Astrocyte of the spinal cord (primary cell): ENCODE measurements around the gene GNL2.

Source experiments
- DNase-seq: peaks from one replicate; pipeline ENCODE4 v3.0.0; 2011; ENCODE audit warnings: low read depth, low spot score
- H3K4me3 ChIP-seq: 2 replicates; pipeline ENCODE4 v1.5.1; 2011; ENCODE audit warnings: low read depth, mild to moderate bottlenecking, low read length, moderate library complexity
- CTCF ChIP-seq: IDR thresholded peaks from 2 replicates; pipeline ENCODE4 v1.5.1; 2012; ENCODE audit warnings: low read depth, mild to moderate bottlenecking, low read length, inconsistent platforms
- in situ Hi-C: cut with HindIII; loops from 2 replicates; pipeline ENCODE4 v1.10.0; 2017; ENCODE audit warnings: low sequenced_read_pairs

GNL2 gene

GRCh38 chr1:37622131-37622530, 26.4 kb upstream of the GNL2 start:
- in situ Hi-C loops, result no loop called here

DNA sequence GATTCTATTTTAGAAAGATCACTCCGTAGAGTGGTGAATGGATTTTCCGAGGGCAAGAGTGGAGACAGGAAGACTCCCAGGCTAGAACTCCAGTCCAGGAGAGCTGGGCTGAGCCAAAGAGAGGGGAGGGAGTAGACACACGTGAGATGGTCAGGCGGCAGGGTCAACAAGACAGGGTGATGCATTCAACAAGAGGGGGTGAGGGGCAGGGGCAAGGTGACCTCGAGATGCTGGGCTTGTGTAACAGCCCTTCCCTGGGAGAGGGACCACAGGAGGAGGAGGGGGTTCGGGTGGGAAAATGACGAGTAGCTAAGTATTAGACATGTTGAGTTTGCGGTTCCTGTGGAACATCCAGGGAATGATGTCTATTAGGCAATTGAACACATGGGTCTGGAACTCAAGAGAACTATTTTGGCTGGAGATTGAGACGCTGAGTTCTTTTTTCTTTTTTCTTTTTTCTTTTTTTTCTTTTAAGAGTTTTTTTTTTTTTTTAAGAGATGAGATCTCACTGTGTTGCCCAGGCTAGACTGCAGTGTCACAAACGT, 25.7 kb upstream of the GNL2 start:
- TF ChIP-seq CTCF, result no peak
- in situ Hi-C loops, result no loop called here
- H3K4me3 ChIP-seq, result no peak overlapping the region
- DNase-seq, result no peak

More at GRCh38 chr1:37622131-37622530, 26.4 kb upstream of the GNL2 start:
- DNase-seq, result no peak
- no peak overlapping the region for H3K4me3 ChIP-seq
- no peak for TF ChIP-seq CTCF

DNA sequence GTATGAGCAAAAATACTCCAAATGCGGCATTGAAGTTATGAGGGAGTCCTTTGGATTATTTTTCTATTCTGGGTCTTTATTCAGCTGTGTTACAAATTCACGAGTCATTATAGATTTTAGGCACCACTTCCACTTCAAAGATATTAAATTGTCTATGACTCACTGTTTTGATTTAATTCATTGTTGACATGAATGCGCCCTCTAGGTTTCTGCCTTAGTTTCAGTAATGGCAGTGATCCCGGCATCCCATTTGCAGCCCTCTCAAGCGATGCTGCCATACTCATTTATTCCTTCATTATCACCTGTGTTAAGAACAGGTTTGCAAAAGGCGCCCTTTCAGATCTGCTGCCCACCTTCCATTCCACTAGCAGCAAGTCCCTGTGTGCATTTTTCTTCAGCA, 25.0 kb upstream of the GNL2 start:
- DNase-seq, result no peak
- in situ Hi-C loops, result no loop called here
- H3K4me3 ChIP-seq, result no peak overlapping the region
- TF ChIP-seq CTCF, result no peak

- in situ Hi-C loops, result no loop called here
- H3K4me3 ChIP-seq, result no peak overlapping the region
- no peak for DNase-seq
- no peak for TF ChIP-seq CTCF
Measured at GRCh38 chr1:37616330-37616729, 20.6 kb upstream of the GNL2 start.

- no peak overlapping the region for H3K4me3 ChIP-seq
- TF ChIP-seq CTCF, result no peak
- DNase-seq, result no peak
- in situ Hi-C loops, result no loop called here
Measured at GRCh38 chr1:37614105-37614504, 18.4 kb upstream of the GNL2 start.

- no peak for TF ChIP-seq CTCF
- no peak overlapping the region for H3K4me3 ChIP-seq
- in situ Hi-C loops, result no loop called here
- DNase-seq, result no peak
Measured at GRCh38 chr1:37612186-37612585, 16.4 kb upstream of the GNL2 start.

- TF ChIP-seq CTCF, result no peak
- DNase-seq, result no peak
- no peak overlapping the region for H3K4me3 ChIP-seq
- in situ Hi-C loops, result no loop called here
Measured at GRCh38 chr1:37609994-37610393, 14.3 kb upstream of the GNL2 start.
